Vagina (tissue), 2 donors: ENCODE data around the gene CCDC167.

Source experiments
- CTCF ChIP-seq, 3 experiments: fragments of 450-650 bp in 2 of 3; fragments of 200-600 bp in 1 of 3; sonication (generic) in 1 of 3; IDR thresholded peaks; one replicate each; pipeline ENCODE4 v1.5.1; 2017 to 2019; ENCODE audit warnings: antibody characterized with exemption in 3 of 3, mild to moderate bottlenecking in 2 of 3, moderate library complexity in 2 of 3
- POLR2A ChIP-seq, 2 donors: fragments of 450-650 bp; IDR thresholded peaks; one replicate each; pipeline ENCODE4 v1.6.1; 2017; ENCODE audit warnings: antibody characterized with exemption in 2 of 2, mild to moderate bottlenecking in 2 of 2, moderate library complexity in 2 of 2

- TF ChIP-seq CTCF (IDR thresholded peaks at IDR 0.05): no peak
- no peak for TF ChIP-seq POLR2A (IDR thresholded peaks at IDR 0.05)
Observed at GRCh38 chr6:37492991-37493660, 6.6 kb downstream of the CCDC167 start.
